NK-92 treated with Interleukin-12 subunit alpha and Interleukin-12 subunit beta, amount 100 ng/mL, for 24 hours (cell line): Measurements from ENCODE around the gene ZNF770.

Experiments
- DNase-seq: peaks from one replicate; lab custom pipeline; 2025; lab: John Stamatoyannopoulos, UW

The ZNF770 gene, protein sequence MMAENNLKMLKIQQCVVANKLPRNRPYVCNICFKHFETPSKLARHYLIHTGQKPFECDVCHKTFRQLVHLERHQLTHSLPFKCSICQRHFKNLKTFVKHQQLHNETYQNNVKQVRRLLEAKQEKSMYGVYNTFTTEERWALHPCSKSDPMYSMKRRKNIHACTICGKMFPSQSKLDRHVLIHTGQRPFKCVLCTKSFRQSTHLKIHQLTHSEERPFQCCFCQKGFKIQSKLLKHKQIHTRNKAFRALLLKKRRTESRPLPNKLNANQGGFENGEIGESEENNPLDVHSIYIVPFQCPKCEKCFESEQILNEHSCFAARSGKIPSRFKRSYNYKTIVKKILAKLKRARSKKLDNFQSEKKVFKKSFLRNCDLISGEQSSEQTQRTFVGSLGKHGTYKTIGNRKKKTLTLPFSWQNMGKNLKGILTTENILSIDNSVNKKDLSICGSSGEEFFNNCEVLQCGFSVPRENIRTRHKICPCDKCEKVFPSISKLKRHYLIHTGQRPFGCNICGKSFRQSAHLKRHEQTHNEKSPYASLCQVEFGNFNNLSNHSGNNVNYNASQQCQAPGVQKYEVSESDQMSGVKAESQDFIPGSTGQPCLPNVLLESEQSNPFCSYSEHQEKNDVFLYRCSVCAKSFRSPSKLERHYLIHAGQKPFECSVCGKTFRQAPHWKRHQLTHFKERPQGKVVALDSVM

GRCh38 chr15:34988027-34988902 is at the start of gene ZNF770:
TSS of gene ZNF770 (minus strand) at chr15:34988287. CDS start at chr15:34983434, 4,853 bp downstream.
- peak; percentile 69 for DNase-seq

- DNase-seq = no peak
These were observed 40.3 kb upstream of the ZNF770 start for GRCh38 chr15:35028235-35028984.

DNA sequence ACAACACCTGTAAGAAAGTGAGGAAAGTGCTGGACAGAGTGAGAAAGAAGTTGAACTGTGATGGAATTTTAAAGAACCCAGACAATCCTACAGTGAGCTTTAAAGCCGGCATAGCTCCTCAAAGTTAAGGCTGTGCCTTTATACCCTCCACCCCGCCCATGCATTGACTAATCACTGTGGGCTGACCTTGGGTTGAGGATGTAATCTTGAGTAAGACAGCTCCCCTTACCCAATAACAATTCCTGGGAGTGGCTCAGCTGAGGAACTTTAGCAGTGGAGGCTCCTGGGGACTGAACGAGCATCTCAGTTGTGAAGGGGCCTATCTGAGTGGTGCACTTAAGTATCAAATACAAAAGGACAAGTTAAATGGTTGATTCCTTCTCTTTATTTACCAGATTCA is 35.7 kb upstream of the ZNF770 start:
- DNase-seq = no peak

DNA sequence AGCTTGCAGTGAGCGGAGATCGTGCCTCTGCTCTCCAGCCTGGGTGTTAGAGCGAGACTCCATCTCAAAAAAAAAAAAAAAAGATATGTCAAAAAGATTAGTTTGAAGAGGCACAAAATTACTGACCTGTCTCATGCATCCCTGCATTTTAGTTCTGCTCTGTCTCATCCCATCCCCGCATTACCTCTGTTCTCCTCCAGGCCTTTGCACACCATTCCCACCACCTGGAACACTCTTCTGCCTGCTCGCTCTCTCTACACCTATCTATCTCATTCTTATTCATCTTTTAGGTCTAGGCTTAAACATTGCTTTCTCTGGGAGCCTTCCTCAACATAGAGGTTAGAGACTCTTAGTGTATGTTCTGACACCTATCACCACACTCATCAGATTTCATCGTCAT is 32.9 kb upstream of the ZNF770 start:
- DNase-seq = no peak

DNA sequence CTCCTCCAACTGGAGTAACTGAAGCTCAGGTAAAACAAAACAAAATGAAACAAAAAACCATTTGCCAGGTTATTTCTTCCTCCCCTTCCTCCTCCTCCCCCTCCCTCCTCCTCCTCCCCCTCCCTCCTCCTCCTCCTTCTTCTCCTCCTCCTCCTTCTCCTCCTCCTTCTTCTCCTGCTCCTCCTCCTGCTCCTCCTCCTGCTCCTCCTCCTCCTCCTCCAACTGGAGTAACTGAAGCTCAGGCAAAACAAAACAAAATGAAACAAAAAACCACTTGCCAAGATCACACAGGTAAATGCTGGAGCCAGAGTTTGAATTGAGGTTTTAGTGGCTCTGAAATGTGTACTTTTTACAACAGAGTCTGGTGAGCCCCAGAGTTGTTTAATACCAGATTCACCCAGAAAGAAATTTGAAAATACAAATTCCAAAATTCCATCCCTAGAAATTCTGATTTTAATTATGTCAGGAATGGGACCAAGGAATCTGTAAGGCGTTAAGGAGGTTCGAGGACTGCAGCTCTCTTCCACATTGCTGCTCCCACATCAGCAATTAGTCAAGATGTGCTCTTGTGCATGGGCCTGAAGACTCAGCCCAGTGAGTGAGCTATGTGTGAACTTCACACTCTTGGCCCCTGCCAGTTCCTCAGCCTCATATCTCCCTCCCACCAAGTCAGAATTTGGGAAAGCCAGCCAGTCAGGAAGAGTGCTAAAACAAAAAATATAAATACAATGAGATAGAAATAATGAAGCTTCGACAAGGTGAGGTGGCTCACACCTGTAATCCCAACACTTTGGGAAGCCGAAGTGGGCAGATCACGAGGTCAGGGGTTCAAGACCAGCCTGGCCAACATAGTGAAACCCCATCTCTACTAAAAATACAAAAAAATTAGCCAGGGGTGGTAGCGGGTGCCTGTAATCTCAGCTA is 31.6 kb upstream of the ZNF770 start:
- DNase-seq = no peak

GRCh38 chr15:35014241-35014640 is 26.2 kb upstream of the ZNF770 start:
- DNase-seq = no peak

DNA sequence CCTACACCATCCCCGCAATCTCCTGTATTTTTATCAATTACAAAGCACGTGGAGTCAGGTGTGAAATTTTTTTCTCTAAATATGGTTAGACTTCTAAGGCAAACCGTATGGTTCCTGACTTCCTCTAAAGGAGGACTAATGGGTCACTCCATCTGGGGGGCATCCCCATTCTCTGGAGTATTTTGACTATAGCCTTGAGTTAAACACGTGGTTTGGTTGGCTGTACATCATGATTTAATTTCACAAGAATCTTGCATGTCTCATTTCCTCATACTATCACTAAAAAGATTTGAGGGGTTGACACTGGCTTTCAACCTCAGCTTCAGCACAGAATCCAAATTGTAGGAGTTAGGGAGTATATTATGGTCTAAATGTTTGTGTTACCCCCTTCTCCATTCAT is 25.3 kb upstream of the ZNF770 start:
- DNase-seq = no peak

DNA sequence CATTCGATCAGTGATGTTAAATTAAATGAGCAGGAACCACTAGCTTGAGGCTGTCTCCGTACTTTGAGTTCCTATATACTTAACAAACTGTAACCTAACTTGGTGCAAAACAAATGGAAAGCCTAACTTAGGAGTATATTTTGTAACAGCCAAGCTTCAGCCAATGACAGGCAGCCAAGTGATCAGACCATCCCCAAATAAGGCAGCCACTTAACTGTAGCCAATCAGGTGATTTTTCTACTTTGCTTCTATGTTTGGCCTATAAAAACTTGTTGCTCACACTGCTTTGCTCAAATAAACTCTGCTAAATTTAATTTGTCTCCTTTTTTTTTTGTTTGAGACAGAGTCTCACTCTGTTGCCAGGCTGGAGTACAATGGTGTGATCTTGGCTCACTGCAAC is 19.3 kb upstream of the ZNF770 start:
- DNase-seq = no peak

DNA sequence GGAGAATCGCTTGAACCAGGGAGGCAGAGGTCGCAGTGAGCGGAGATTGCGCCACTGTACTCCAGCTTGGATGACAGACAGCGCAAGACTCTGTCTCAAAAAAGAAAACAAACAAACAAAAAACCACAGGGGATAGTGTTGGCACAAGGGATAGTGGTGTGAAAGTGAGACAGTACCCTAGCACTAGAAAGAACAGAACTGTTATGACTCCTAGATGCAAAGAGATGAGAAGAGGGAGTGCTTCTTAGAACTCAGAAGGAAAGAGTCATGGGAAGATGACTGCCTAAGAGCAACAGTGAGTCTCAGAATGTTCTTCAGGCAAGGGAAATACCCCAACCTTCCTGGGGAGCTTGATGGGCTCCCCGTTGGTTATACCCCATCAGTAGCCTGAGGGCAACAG is 17.8 kb upstream of the ZNF770 start:
- no peak for DNase-seq

- no peak for DNase-seq
These were observed 15.8 kb upstream of the ZNF770 start for GRCh38 chr15:35003928-35004327.

DNA sequence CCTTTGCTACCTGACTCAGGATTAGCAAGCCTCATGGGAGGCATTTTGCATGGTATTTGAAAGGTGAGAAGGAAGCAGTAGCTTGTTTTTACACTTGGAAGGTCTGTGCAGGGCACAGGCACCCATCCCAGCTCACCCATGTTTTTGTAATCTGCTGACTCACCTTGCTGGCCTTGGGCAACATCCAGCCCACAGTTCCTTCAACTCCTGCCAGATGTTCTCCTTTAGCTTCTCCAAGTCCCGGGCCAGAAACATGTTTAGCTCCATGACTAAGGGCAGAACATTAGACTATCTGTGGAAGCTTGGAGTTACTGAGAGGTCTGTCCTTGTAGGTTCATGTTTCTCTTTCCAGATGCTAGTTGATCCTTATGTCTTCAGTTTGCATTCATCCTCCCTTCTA is 12.4 kb upstream of the ZNF770 start:
- DNase-seq = no peak

DNA sequence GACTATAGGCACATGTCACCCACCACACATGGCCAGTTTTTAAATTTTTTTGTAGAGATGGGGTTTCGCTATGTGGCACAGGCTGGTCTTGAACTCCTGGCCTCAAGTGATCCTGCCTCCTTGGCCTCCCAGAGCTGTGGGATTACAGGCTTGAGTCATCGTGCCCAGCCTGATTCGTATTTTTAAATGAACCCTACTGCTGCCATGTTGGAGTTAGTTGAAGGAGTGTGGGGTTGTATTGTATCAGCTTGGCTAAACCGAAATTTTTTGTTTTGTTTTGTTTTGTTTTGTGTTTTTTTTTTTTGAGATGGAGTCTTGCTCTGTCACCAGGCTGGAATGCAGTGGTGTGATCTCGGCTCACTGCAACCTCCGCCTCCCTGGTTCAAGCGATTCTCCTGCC is 11.8 kb upstream of the ZNF770 start:
- no peak for DNase-seq

GRCh38 chr15:34994925-34995324 is 6.8 kb upstream of the ZNF770 start:
- no peak for DNase-seq

DNA sequence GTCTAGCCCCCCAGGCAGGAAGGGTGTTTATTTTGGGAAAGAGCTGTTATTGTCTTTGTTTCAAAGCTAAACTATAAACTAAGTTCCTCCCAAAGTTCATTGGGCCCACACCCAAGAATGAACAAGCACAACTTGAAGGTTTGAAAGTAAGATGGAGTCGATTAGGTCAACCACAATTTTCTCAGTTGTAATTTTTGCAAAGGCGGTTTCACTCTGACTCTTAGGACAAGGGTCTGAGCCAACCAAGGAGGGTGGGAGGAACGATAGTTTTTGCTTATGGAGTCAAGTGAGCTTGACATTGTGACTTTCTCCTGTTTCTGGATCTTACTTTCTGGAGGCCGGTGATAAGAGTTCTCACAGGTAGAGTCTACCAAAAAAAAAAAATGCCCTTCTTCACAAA is 5.8 kb upstream of the ZNF770 start:
- no peak for DNase-seq

DNA sequence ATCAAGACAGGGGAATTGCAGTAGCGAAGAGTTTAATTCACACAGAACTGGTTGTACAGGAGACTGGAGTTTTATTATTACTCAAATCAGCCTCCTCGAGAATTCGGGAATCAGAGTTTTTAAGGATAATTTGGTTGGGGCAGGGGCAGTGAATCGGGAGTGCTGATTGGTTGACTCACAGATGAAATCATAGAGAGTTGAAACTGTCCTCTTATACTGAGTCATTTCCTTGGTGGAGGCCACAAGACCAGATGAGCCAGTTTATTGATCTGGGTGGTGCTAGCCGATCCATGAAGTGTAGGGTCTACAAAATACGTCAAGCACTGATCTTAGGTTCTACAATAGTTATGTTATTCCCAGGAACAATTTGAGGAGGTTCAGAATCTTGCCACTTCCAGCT is 5.3 kb upstream of the ZNF770 start:
- no peak for DNase-seq

GRCh38 chr15:34987609-34988026 is 469 bp downstream of the ZNF770 start:
- no peak for DNase-seq

- no peak for DNase-seq
These were observed 1.2 kb downstream of the ZNF770 start for GRCh38 chr15:34986771-34987480.

DNA sequence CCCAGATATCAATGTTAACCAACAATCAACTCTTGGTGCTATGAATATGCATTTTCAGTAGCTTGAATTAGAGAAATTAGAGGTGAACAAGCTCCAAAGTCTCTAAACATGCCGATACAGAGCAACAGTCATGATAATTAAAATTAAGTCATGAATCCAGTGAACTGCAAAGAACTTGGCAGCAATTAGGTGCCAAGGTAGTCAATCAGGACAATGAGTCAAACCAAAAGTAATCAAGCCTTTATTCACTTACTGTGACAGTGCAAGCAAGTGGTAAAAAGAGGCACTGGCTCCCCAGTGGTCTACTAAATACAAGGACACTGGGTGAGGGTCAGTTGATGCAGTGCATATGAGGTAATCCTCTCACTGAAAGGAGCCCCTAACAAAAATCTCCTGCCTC is 1.8 kb downstream of the ZNF770 start:
- DNase-seq = no peak

DNA sequence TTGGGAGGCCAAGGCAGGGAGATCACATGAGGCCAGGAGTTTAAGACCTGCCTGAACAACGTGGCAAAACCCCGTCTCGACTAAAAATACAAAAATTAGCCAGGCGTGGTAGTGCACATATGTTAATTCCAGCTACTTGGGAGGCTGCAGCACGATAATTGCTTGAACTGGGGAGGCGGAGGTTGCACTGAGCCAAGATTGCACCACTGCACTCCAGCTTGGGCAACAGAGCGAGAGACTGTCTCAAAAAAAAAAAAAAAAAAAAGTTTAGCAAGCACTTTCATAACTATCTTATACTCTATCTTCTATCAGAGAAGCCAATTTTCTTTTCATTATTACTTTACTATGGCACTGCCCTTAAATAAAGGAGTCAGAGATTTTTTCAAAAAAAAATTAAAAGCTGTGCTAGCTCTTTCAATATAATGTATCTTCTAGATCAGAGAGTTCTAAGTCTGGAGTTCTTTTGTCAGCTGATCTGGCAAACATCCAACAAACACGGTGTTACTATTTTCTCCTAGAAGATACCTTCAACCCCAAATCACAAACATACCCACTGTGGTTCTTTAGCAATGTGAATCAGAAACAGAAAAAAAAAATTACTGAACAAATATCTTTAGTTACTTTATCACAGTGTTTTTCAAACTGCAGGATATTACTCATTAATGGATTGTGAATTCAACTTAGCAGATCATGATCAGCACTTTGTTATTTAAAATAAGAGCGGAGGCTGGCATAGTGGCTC is 3.0 kb downstream of the ZNF770 start:
- DNase-seq = no peak
